GM21447 (cell line): ENCODE data around the gene TAF3.
"Not testable (repeated sequence)": the region's sequence is repeated elsewhere in the genome, so short reads cannot be mapped to it uniquely, and the experiment has no call there.

Source experiments
- ATAC-seq: cut with Tn5 transposase; IDR thresholded peaks from one replicate; pipeline ENCODE4 v1.9.1; 2021; ENCODE audit not compliant: unreplicated experiment

TAF3 gene

DNA sequence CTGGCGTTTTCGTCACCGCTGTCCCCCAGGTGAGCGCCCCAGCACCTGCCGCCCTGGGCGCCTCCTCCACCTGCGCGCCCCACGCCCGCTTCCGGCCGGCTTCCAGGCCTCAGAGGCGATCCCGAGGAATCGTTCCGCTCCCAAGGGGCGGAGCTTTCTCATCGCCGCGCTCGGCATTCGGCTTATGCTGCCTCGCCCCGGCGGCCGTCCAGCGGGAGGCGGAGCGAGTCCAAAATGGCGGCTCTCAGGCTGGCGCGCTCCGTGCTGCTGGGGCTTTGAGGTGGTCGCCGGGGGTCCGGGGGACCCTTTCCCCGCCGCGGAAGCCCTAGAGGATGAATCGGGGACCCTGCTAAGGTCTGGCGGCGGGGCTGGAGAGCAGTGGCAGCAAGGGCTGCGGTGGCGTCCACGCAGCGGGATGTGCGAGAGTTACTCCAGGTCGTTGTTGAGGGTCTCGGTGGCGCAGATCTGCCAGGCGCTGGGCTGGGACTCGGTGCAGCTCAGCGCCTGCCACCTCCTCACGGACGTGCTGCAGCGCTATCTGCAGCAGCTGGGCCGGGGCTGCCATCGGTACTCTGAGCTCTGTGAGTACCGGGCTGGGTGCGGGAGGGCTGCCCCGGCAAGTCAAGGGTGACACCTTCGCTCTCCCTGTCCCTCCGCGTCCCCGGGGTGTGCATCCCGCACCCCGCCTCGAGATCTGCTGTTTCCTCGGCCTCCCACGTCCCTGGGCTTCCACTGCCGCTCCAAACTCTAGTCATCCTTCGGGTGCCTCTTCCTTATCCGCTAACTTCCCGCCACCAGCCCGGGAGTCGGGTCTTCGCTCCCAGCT, at the start of gene TAF3:
TAF3 (plus strand) TSS at position 211 of the 826 bp plus-strand sequence; CDS start at position 416, 205 bp downstream.
- peak; percentile 78 for ATAC-seq

DNA sequence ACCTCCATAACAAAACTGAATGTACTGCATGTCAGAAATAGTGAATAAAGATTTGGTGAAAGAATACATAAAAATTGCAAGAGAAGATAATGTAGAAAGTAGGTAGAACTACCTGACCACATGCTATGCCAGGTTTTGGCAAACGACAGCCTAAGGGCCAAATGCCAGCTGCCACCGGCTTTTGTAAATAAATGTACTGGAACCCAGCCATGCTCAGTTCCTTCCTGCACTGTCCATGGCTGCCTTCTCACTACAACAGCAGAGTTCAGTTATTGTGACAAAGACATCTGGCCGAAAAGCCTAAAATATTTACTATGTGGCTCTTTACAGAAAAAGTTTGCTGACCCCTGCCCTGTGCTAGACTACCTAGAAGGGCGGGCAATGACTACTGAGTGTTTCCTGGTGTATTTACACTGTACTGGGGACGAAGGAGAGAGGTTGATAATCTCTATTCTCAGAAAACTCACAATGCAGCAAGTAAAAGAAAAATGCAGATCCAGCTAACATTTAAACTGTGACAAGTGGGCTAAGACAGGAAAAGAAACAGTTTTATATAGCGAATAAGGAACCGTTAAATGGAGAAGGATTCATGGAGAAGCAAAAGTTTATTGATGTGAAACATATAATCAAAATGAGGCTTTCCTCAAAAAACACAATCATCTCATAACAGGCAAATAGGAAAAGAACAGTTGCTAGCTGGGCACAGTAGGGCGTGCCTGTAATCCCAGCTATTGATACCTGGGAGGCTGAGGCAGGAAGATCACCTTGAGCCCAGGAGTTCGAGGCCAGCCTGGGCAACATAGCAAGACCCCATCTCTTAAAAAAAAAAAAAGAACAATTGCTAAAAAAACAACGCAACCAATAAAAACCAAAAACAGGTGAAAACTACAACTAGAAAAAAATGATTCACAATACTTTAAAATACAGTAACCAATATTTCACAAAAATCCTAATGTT, 44.2 kb upstream of the TAF3 start:
- no peak for ATAC-seq

GRCh38 chr10:7776777-7777176, 41.5 kb upstream of the TAF3 start:
- no peak for ATAC-seq

GRCh38 chr10:7782194-7782593, 36.1 kb upstream of the TAF3 start:
- not testable (repeated sequence) for ATAC-seq

DNA sequence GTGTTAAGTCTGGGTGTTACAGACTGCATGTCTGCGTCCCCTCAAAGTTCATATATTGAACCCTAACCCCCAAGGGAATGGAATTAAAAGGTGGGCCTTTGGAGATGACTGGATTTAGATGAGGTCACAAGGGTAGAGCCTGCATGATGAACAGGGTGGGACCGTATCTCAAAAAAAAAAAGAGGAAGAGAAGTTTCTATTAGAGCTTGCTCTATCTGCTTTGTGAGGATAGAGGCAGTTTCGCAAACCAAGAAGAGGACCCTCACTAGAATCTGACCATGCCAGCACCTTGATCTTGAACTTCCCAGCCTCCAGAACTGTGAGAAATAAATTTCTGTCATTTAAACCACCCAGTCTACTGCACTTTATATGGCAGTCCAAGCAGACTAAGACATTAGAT, 31.9 kb upstream of the TAF3 start:
- ATAC-seq, result no peak

GRCh38 chr10:7787150-7787856, 31.0 kb upstream of the TAF3 start:
- peak; percentile 16 for ATAC-seq

- ATAC-seq, result peak; percentile 95
These were observed 30.3 kb upstream of the TAF3 start, which contains the start of the genes ATP5F1C and KIN for GRCh38 chr10:7787857-7788638. Gene ATP5F1C (plus strand): TSS chr10:7788177. CDS start chr10:7788208, 31 bp downstream. Gene KIN (minus strand): TSS chr10:7787993. CDS start chr10:7787933, 60 bp downstream.

DNA sequence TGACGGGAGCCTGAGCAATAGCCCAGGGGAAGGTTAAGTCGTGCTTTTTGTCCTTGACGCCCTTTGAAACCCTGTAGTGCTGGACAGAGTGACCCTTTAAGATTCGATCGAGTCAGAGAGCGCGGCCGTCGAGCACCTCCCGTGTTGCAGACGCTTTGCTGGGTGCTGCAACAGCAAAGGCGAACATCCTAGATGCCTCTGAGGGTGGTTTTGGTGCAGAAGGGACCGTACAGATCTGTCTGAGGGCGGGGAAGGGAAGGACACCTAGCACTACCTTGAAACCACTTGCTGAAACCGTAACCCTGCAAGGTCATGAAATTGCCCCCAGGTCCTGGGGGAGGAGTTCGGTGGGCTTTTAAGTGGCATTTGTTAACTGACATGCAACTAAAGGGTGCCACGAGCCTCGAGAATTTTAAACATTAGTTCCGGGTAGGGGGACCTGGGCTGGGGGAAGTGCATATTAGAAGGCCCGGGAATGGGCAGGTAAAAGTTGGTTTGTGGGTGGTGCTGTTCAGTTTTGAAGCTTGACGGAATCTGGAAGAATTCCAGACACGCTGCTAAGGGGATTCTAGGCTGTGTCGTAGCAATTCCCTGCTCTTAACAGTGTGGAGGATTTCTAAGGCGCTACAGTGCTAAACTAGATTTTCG, 29.5 kb upstream of the TAF3 start:
- peak; percentile 5 for ATAC-seq

DNA sequence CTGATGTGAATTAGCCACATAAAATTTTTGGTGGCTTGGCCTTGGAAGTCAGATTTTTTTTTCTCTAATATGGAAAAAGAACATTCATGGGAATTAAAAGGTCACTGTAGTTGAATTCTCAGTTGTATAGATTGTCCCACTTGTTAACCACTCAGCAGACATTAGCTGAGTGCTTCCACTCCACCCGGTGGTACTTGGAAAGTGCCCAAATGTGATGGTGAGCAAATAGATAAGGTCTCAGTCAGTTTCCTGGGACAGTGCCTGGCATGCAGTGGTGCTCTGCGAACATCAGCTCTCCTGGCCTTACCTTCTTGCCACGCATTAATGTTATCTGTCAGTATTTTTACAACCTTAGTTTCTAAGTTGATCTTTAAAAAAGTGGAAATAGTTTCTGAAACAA, 28.9 kb upstream of the TAF3 start:
- no peak for ATAC-seq

DNA sequence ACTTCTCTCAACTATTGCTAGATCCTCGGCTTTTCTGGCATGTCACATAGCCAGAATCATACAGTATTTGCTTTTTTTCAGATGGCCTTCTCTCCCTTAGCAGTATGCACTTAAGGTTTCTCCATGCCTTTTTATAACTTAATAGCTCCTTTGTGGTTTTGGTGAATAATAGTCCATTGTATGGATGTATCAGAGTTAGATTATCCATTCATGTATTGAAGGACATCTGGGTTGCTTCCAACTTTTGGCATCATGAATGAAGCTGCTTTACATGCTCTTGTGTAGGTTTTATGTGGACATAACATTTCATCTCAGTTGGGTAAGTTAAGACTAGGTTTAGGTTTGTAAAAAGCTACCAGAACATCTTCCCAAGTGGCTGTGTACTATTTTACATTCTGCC, 25.8 kb upstream of the TAF3 start:
- ATAC-seq, result no peak

GRCh38 chr10:7794251-7795026, 23.9 kb upstream of the TAF3 start:
- ATAC-seq, result no peak

GRCh38 chr10:7795605-7796004, 22.7 kb upstream of the TAF3 start:
- no peak for ATAC-seq

DNA sequence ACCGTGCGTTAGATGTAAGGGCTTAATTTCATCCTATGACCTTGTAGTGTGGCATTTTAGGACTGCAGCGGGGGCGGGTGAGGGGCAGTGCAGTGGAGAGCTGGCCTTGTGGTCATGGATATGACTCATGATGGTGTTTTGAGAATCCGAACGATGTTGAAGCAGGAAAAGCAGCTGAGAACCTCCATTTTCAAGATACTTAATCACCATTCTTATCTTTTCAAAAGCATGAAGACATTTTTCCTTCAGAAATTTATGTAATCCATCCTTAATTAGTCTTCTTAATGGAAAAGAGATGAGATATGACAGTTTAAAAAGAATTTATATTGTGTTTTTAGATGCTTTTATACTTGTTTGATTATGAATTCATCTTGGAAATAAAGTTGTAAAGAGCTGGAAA, 20.7 kb upstream of the TAF3 start:
- no peak for ATAC-seq

DNA sequence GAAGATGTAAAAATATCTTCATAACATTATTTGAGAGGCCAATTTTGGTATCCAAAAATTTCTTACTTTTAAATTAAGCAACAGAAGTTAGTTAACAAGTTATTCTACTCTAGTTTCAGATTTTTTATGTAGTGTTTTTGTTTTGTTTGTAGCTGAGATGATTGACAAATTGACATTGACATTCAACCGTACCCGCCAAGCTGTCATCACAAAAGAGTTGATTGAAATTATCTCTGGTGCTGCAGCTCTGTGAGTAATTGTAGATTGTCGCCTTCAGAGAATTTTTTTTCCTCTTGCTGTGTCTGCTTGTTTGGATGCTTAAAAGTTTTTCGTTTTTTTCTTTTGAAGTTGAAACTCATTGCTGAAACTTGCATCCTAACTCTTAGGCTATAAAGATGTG, 15.7 kb upstream of the TAF3 start:
- ATAC-seq, result no peak

- ATAC-seq, result no peak
These were observed 14.1 kb upstream of the TAF3 start for GRCh38 chr10:7804216-7804615.

DNA sequence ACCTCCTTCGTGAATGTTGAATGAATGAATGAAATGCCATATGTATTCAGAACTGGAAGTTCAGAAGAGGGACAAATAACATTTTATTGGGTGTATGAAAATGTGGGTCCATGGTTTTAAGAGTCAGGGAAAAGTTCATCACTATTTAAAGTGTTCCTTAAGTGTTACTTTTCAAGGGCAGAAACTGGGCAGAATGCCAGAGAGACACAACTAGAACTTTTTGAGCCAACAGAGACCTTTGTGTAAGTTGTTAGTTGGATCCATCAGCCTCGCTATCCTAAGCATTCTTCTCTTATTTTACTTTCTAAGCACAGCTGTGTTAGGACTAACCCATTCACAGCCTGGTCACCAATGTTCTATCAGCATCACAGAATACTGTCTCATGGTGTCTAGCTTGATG, 13.6 kb upstream of the TAF3 start:
- no peak for ATAC-seq

GRCh38 chr10:7808686-7809267, 9.5 kb upstream of the TAF3 start:
- no peak for ATAC-seq

GRCh38 chr10:7810443-7810842, 7.9 kb upstream of the TAF3 start:
- ATAC-seq, result no peak

DNA sequence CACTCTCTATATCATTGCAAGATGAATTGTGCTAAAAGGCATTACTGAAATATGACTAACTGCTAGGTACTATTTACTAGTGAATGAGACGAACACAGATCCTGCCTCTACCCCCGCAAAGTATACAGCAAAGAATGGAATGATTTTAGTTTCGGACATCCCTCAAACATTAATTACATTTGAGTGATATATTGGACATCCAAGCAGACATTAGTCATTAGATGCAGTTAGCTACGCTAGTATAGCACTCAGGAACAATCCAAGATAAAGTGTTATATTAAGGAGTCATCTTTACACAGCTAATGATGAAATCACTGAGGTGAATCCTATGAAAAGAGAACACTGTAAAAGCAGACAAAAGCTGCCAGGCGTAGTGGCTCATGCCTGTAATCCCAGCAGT, 7.3 kb upstream of the TAF3 start:
- no peak for ATAC-seq
